ENCODE measurements around the gene NANOS1.

NANOS1 gene

GRCh38 chr10:118985576-118985975 lies 43.9 kb upstream of the NANOS1 start:
- no peak for DNase-seq (ENCODE audit: low read depth)
- H3K4me3 ChIP-seq (ENCODE audit: low read length), result no peak overlapping the region
- TF ChIP-seq CTCF (conservative IDR thresholded peaks at IDR 0.05; ENCODE audit: low read depth, low read length), result no peak

- DNase-seq (ENCODE audit: low read depth), result no peak
- H3K4me3 ChIP-seq (ENCODE audit: low read length), result no peak overlapping the region
- no peak for TF ChIP-seq CTCF (conservative IDR thresholded peaks at IDR 0.05; ENCODE audit: low read depth, low read length)
Observed at GRCh38 chr10:118986815-118987790, 42.4 kb upstream of the NANOS1 start.

GRCh38 chr10:118990326-118990725 lies 39.2 kb upstream of the NANOS1 start:
- no peak overlapping the region for H3K4me3 ChIP-seq (ENCODE audit: low read length)
- no peak for DNase-seq (ENCODE audit: low read depth)
- no peak for TF ChIP-seq CTCF (conservative IDR thresholded peaks at IDR 0.05; ENCODE audit: low read depth, low read length)

- TF ChIP-seq CTCF (conservative IDR thresholded peaks at IDR 0.05; ENCODE audit: low read depth, low read length), result no peak
- DNase-seq (ENCODE audit: low read depth), result no peak
- no peak overlapping the region for H3K4me3 ChIP-seq (ENCODE audit: low read length)
Observed at GRCh38 chr10:118992496-118992895, 37.0 kb upstream of the NANOS1 start.

GRCh38 chr10:118993214-118993613 lies 36.3 kb upstream of the NANOS1 start:
- H3K4me3 ChIP-seq (ENCODE audit: low read length), result no peak overlapping the region
- DNase-seq (ENCODE audit: low read depth), result no peak
- no peak for TF ChIP-seq CTCF (conservative IDR thresholded peaks at IDR 0.05; ENCODE audit: low read depth, low read length)

GRCh38 chr10:118994321-118994720 lies 35.2 kb upstream of the NANOS1 start:
- DNase-seq (ENCODE audit: low read depth), result no peak
- no peak for TF ChIP-seq CTCF (conservative IDR thresholded peaks at IDR 0.05; ENCODE audit: low read depth, low read length)
- H3K4me3 ChIP-seq (ENCODE audit: low read length), result no peak overlapping the region

- no peak for TF ChIP-seq CTCF (conservative IDR thresholded peaks at IDR 0.05; ENCODE audit: low read depth, low read length)
- no peak for DNase-seq (ENCODE audit: low read depth)
- H3K4me3 ChIP-seq (ENCODE audit: low read length), result no peak overlapping the region
Observed at GRCh38 chr10:118995739-118996138, 33.8 kb upstream of the NANOS1 start.

Data from retinal pigment epithelial cell (primary cell).